Measurements from ENCODE around the gene CEP41.

DNA sequence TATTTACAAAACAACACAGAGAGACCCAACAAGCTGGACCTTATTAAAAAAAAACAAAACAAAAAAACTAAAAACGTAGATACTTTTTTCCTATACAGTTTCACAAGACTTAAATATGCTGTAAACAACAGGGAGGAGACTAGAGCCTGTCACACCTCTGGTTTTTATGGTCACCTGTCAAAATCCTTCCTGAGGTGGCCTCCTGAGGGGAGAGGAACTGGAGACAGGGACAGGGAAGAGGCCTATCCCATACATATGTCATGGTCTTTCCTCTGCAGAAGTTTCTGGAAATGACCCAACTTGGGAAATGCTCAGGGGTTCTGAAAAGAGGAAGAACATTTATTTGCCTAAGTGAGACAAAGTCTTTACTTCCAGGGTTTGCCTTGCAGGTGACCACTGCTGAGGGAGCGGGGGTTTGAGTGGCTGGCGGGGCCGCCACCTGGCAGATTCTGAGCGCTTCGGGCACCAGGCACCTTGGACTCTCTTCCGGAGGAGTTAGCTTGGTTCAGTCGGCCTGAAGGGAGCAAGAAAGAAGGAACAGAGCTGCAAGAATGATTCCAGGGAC, 42.2 kb downstream of the CEP41 start:
- TF ChIP-seq CTCF (IDR thresholded peaks at IDR 0.05; ENCODE audit: poor library complexity) (no peak), EZH2phosphoT487 (IDR thresholded peaks at IDR 0.05; ENCODE audit: low read depth, severe bottlenecking, unreplicated experiment) (no peak), EZH2 (IDR thresholded peaks at IDR 0.05; ENCODE audit: borderline replicate concordance) (no peak)

Measured in hepatocyte (in vitro differentiated cells).